ENCODE measurements around the gene TBRG4.

DNA sequence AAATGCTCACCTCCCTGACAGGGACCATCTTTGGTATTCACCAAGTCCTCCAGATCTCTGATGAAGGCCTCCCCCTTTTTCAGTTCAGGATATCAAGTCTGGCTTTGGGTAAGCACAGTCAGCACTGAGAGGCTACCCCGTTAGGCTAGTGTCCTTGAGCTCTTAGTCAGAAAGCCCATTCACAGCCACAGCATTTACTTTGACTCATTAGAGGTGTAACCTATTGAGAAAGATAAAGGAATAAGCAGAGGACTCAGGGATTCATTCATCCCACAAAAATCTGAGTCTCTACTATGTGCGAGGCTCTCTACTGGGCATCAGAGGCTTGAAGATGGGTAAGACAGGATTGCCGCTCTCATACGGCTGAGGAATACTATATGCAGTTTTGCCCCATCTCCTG lies 32.1 kb upstream of the TBRG4 start:
- TF ChIP-seq CTCF (IDR thresholded peaks at IDR 0.05 in 8 of 11, conservative IDR thresholded peaks at IDR 0.05 in 3 of 11) (no peak), POLR2AphosphoS5 (IDR thresholded peaks at IDR 0.05) (no peak), POLR2A (IDR thresholded peaks at IDR 0.05) (no peak)

All from spleen (tissue), 7 donors.